GM19023 (cell line): Measurements from ENCODE around the gene CFAP92.

Experiments
- ATAC-seq: cut with Tn5 transposase; IDR thresholded peaks from one replicate; pipeline ENCODE4 v1.9.1; 2021; ENCODE audit warnings: mild to moderate bottlenecking, moderate library complexity; ENCODE audit not compliant: unreplicated experiment

CFAP92 gene

DNA sequence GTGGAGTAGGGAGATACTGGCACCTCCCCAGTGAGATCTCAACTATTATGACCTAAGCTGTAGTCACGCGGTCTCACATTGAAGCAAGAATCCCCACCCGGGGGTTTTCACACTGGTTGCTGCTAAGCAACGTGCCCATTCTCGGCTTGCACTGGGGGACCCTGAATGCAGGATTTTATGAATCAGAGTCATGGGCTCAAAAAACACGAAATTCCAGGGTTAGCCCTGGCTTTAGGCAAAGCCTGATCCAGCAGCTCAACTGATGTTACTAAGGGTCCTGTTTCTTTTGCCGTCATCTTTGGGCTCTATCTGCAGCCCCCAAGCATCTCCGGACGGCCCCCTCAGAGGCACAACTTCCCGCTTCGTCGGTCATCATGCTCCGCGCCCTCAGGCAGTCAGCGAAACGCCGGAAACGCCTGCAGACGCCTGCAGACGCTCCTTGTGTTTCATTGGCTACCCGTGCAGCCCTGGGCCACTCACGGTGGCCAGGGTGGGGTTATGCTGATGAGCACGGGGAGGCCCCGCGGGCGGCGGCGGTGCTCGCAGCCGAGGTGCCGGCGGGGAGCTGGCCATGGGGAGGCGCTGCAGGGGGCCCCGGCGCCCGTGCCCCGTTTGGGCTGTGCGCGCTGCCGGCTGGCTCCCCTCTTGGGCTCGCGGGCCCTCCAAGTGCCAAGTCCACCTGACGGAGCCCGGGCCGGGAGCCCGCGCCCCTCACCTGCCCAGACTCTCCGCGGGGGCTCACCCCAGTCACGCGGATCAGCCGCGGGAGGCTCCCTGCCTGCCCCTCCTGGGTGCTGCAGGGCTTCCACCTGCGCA lies 33.1 kb upstream of the CFAP92 start:
- peak; percentile 99 for ATAC-seq

GRCh38 chr3:129025691-129026435 lies 32.0 kb upstream of the CFAP92 start:
- no peak for ATAC-seq

- no peak for ATAC-seq
Measured at GRCh38 chr3:129025108-129025507, 31.2 kb upstream of the CFAP92 start.

GRCh38 chr3:129023909-129024308 lies 30.0 kb upstream of the CFAP92 start:
- ATAC-seq, result no peak

- no peak for ATAC-seq
Measured at GRCh38 chr3:129023008-129023358, 29.1 kb upstream of the CFAP92 start.

- no peak for ATAC-seq
Measured at GRCh38 chr3:129022114-129023007, 28.5 kb upstream of the CFAP92 start.

DNA sequence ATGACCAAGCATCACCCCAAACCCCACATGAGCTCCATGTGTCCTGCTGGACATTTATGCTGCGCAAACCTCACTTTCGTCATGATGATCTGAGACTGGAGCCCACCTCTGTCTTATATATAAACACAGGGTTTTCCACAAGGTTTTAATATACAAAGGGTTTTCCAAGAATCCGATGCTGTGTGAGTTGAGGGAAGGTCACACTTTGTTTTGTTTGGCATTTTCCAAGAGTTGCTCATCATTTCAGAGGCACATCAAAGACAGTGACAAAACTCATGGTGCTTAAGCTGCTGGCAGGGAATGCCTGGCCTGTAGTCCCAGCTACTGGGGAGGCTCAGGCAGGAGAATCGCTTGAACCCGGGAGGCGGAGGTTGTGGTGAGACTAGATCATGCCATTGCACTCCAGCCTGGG lies 27.3 kb upstream of the CFAP92 start:
- ATAC-seq, result no peak

- ATAC-seq, result no peak
Measured at GRCh38 chr3:129020691-129021090, 26.8 kb upstream of the CFAP92 start.

DNA sequence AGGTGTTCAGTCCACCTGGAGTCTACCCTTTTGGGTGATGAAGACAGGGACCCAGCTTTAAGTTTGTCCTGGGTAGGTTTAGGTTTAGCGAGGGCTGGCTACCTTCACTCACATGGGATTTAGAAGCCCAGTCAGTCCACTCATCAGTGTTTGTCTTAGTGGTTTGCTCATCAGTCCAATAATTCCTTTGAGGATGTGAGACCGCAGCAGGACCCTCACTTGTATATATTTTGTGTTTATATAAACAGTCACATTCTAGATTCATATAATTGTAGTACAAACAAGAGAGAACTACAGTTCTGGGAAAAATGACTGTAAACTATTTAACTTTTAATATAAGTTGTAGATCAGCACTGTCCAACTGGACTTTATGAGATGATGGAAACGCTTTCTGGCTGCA lies 25.4 kb upstream of the CFAP92 start:
- ATAC-seq, result no peak

DNA sequence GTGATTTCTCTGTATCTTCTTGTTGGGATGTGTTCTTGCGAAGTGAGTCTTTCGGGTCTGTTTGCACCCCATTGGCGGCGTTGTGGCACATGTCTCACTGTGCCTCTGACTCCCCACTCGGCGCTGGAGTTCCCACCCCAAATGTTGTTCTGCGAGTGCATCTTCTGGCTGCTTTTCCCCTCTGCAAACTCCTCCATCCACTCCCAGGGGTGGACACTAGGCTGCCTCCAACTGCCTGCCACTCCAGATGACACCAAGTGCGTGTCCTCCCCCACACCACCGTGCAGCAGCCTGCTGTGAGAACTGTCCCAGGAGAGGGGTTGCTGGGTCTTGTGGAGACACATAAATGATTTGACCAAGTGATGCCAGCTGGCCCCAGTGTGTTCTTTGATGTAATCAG lies 24.9 kb upstream of the CFAP92 start:
- no peak for ATAC-seq

DNA sequence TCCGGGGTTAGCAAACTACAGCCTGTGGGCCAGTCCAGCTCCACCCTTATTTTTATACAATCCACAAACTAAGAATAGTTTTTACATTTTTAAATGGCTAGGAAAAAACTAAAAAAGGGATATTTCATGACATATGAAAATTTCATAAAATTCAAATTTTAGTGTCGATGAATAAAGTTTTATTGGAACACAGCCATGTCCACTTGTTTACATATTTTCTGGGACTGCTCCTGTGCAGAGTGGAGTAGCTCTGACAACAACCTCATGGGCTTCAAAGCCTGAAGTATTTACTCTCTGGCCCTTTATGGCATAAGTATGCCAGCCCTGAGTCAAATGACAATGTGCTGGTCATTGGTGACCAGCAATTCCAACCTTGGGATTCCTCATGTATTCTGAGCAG lies 24.4 kb upstream of the CFAP92 start:
- ATAC-seq, result no peak

GRCh38 chr3:129017484-129017899 lies 23.6 kb upstream of the CFAP92 start:
- peak; percentile 8 for ATAC-seq

DNA sequence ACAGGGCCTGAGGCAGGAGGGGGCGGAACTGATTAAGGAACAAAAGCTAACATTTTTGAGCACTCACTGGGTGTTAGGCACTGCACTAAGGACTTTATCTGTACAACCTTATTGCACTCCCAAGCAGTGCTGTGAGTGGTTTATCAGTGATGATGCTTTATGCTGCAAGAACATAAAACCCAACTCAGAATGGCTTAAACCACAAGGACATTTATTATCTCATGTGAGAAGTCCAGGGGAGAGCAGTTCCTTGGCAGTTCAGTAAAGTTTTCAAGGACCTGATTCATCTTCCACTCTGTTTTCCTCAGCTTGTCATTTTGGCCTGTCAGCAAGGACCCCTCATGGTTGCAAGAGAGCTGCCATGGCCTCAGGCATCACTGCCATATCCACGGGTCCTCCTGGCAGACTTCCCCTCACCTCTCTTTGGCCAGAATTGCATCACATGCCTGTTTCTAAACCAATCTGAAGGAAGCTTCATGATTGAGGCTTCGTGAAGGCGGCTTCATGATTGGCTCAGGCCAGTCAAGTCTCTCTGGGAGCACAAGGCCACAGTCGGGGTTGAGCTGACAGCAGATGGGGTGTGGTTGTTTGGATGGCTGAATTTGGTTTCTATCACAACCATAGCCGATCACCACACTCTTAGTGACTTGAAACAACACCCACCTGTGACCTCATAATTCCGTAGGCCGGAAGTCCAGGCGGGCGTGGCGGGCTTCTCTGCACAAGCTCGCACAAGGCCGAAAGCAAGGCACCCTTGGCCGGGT lies 23.0 kb upstream of the CFAP92 start:
- ATAC-seq, result peak; percentile 74

DNA sequence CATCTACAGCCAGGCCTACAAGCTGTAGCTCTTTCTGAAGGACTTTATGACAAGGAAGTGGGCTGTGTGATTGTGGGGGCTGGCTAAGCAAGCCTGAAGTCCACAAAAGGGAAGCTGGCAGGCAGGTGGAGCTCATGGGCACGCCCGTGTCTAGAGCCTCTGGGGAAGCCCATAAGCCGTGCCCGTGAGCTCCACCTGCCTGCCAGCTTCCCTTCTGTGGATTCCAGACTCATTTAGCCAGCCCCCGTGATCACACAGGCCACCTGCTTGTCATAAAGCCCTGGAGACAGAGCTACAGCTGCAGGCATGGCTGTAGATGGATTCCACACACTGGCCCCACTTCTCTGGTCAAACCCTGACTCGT lies 22.5 kb upstream of the CFAP92 start:
- no peak for ATAC-seq

DNA sequence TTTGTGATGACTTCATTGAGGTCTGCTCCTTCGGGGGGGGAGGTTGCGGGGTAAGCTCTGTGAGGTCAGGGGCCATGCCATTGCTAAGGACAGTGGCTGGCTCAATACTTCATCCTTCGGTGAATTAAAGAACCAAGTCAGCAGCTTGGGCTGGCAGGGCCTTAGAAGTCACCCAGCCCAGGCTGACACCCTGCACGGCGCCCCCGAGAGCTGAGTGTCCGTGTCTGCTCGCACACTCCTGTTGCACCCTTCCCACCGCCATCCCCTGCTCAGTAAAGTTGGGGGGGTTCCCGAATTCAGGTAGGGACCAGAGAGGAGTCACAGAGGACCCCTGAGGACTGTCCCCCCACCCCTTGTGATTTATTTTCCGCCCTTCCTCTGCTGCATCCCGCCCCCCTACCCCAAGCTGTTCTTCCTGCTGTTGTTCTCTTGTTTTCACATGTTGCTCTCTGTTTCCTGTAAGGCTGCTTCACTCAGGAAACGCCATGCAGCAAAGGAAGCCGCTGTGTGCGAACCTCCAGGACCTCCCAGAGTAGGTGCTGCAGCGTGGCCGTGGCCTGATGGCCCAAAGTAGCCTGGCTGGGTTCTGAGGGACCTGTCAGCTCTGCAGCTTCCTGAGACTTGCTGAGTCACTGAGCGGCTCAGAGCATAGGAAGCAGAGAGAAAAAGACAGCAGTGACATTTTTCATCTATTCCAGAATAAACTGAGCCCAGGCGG lies 21.7 kb upstream of the CFAP92 start:
- ATAC-seq, result no peak

GRCh38 chr3:129014793-129015345 lies 21.0 kb upstream of the CFAP92 start:
- no peak for ATAC-seq

DNA sequence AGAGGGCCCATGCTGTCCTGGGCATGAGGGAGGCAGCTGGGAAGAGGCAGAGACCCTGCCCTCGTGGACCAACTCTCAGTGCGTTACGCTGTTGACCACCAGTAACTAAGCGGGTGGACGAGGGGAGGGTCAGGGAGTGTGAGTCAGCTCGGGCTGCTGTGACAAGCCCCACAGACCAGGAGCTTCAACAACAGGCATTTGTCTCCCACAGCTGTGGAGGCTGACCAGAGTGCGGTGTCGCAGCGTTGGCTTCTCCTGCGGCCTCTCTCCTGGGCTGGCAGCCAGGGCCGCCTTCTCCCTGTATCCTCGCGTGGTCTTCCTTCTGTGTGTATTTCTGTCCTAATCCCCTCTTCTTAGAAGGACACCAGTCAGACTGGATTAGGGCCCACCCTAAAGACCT lies 20.3 kb upstream of the CFAP92 start:
- ATAC-seq, result no peak

DNA sequence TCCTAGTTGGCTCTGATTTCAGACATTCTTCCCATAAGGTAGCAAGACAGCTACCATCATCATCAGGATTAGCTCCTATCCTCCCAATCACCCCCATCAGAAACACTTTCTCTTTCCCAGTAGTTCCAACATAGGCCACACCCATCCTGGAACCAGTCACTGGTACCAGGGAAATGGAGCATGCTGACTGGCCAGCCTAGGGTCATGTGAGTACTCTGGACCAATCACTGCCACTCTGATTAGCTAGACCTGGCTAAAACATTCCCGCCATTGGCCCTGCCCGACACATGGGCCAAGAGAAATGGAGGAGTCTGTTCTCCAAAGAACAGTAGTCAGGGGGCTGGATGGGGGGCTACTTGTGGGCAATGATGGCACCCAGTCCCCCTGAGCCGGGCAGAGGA lies 19.6 kb upstream of the CFAP92 start:
- no peak for ATAC-seq

DNA sequence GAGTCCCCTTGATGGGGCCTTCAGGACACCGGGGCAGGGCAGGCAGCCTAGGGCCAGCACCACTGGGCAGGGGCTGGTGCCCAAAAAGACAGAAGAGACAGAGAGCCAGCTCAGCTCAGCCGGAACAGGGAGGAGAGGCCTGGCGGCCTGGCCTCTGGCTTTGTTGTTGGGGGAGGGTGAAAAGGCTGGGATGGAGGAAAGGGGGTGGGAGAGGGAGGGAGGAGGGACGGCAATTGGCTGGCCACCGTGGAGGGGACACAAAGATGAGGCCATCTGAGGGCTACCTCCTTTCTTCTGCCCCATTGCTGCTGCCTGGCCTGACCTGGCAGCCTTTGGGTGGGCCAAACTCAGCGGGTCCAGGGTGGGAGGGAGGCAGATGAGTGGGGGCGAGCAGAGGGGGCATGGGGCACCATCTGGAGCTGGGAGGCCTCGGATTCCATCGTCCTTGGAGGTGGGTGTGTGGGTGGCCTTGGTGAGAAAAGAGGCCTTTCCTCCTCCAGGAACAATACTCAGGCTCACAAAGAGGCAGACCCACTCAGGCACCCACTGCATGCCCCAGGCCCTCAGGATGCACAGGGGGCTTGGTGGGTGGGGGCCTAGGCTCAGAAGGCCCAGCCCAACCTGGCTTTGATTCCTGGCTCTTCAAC lies 16.6 kb upstream of the CFAP92 start:
- ATAC-seq, result no peak
